Mesenchymal stem cell (in vitro differentiated cells and primary cell): Measurements from ENCODE around the gene CIDEA.

ENCODE experiments used
- DNase-seq: peaks from one replicate; pipeline ENCODE4 v3.0.0-alpha.2; 2013
- H2AFZ ChIP-seq: one replicate; pipeline ENCODE4 v1.6.1; 2013; ENCODE audit warnings: low read depth, mild to moderate bottlenecking, control low read depth, inconsistent platforms, low read length, moderate library complexity
- H2AK5ac ChIP-seq: 2 replicates; pipeline ENCODE4 v1.6.1; 2013; ENCODE audit warnings: low read length, moderate library complexity, mild to moderate bottlenecking, inconsistent platforms; ENCODE audit not compliant: severe bottlenecking
- H2BK120ac ChIP-seq: one replicate; pipeline ENCODE4 v1.6.1; 2013; ENCODE audit warnings: low read depth, mild to moderate bottlenecking, inconsistent platforms, low read length, moderate library complexity
- H2BK12ac ChIP-seq, 2 experiments: one replicate each; pipeline ENCODE4 v1.6.1; 2013; ENCODE audit warnings: inconsistent platforms in 2 of 2, low read length in 2 of 2, mild to moderate bottlenecking in 2 of 2, moderate library complexity in 2 of 2, control low read depth in 1 of 2
- H2BK15ac ChIP-seq: one replicate; pipeline ENCODE4 v1.6.1; 2013; ENCODE audit warnings: mild to moderate bottlenecking, low read depth, inconsistent platforms; ENCODE audit not compliant: poor library complexity, severe bottlenecking
- H2BK5ac ChIP-seq: 2 replicates; pipeline ENCODE4 v1.6.1; 2013; ENCODE audit warnings: low read depth, mild to moderate bottlenecking, low read length, control low read depth, inconsistent platforms; ENCODE audit not compliant: poor library complexity, severe bottlenecking
- H3K14ac ChIP-seq, 2 experiments: one replicate each; pipeline ENCODE4 v1.6.1; 2013; ENCODE audit warnings: inconsistent platforms in 2 of 2, low read length in 2 of 2, control low read depth in 1 of 2, mild to moderate bottlenecking in 1 of 2, moderate library complexity in 1 of 2
- H3K18ac ChIP-seq, 2 experiments: one replicate each; pipeline ENCODE4 v1.6.1; 2013; ENCODE audit warnings: inconsistent platforms in 2 of 2, low read length in 2 of 2, control low read depth in 1 of 2, low read depth in 1 of 2, mild to moderate bottlenecking in 1 of 2
- H3K23ac ChIP-seq, 2 experiments: one replicate each; pipeline ENCODE4 v1.6.1; 2013; ENCODE audit warnings: inconsistent platforms in 2 of 2, low read length in 2 of 2, mild to moderate bottlenecking in 2 of 2, moderate library complexity in 2 of 2, control low read depth in 1 of 2
- H3K27ac ChIP-seq: 2 replicates; pipeline ENCODE4 v1.5.1; 2013; ENCODE audit warnings: mild to moderate bottlenecking, moderate library complexity, low read length, control low read depth, inconsistent platforms; ENCODE audit not compliant: poor library complexity, severe bottlenecking
- H3K27me3 ChIP-seq, 2 experiments: 2 replicates each; pipeline versions ENCODE4 v1.6.1 to v1.7.0; 2013; ENCODE audit warnings: low read length in 2 of 2, mild to moderate bottlenecking in 2 of 2, moderate library complexity in 2 of 2, control low read depth in 1 of 2, inconsistent platforms in 1 of 2; ENCODE audit not compliant: control insufficient read depth in 1 of 2, insufficient read depth in 1 of 2
- H3K36me3 ChIP-seq, 2 experiments: 2 replicates each; pipeline versions ENCODE4 v1.6.1 to v1.7.0; 2013; ENCODE audit warnings: low read length in 2 of 2, control low read depth in 1 of 2, inconsistent platforms in 1 of 2, low read depth in 1 of 2, mild to moderate bottlenecking in 1 of 2; ENCODE audit not compliant: insufficient read depth in 2 of 2, control insufficient read depth in 1 of 2
- H3K4ac ChIP-seq, 2 experiments: one replicate each; pipeline ENCODE4 v1.6.1; 2013; ENCODE audit warnings: inconsistent platforms in 2 of 2, low read length in 2 of 2, mild to moderate bottlenecking in 2 of 2, moderate library complexity in 2 of 2, control low read depth in 1 of 2, low read depth in 1 of 2
- H3K4me1 ChIP-seq: 2 replicates; pipeline ENCODE4 v1.6.1; 2013; ENCODE audit warnings: low read depth, low read length, control low read depth; ENCODE audit not compliant: control insufficient read depth, insufficient read depth
- H3K4me2 ChIP-seq: 2 replicates; pipeline ENCODE4 v1.6.1; 2013; ENCODE audit warnings: low read length, mild to moderate bottlenecking, inconsistent platforms; ENCODE audit not compliant: poor library complexity, severe bottlenecking
- H3K4me3 ChIP-seq, 2 experiments: 2 replicates each; pipeline versions ENCODE4 v1.5.1 to v1.7.0; 2013; ENCODE audit warnings: low read length in 2 of 2, mild to moderate bottlenecking in 2 of 2, control low read depth in 1 of 2, low read depth in 1 of 2; ENCODE audit not compliant: insufficient read depth in 1 of 2
- H3K79me1 ChIP-seq: replicated peaks from 2 replicates; pipeline ENCODE4 v1.6.1; 2013; ENCODE audit warnings: mild to moderate bottlenecking, control low read depth, low read length, inconsistent platforms; ENCODE audit not compliant: poor library complexity, severe bottlenecking
- H3K9ac ChIP-seq: 2 replicates; pipeline ENCODE4 v1.7.0; 2013; ENCODE audit warnings: mild to moderate bottlenecking, low read length, moderate library complexity
- H3K9me3 ChIP-seq: 2 replicates; pipeline ENCODE4 v1.7.0; 2013; ENCODE audit warnings: mild to moderate bottlenecking, low read length; ENCODE audit not compliant: control insufficient read depth
- H4K8ac ChIP-seq: one replicate; pipeline ENCODE4 v1.6.1; 2013; ENCODE audit warnings: inconsistent platforms, mild to moderate bottlenecking, low read length, moderate library complexity
- H4K91ac ChIP-seq: one replicate; pipeline ENCODE4 v1.6.1; 2013; ENCODE audit warnings: mild to moderate bottlenecking, low read length, inconsistent platforms
- WGBS: methylation state at CpG from one replicate; pipeline ENCODE4 v1.1.7; 2013; ENCODE audit warnings: mixed read lengths; 5-methylcytosine and 5-hydroxymethylcytosine counted together

CIDEA gene

GRCh38 chr18:12308386-12309100 is 54.4 kb downstream of the CIDEA start:
- WGBS: under 1% methylated on average over 69 of the region's 81 CpGs
- H2BK12ac ChIP-seq: no peak overlapping the region
- peak overlapping the region; percentile 89 for H4K91ac ChIP-seq
- H3K27ac ChIP-seq: peak overlapping the region; percentile 80
- H3K79me1 ChIP-seq: peaks cover 6% of the 10 kb centered on the region
- peak overlapping the region; percentile 52 for H2BK15ac ChIP-seq
- H3K36me3 ChIP-seq: peaks cover 8 to 39% of the 10 kb centered on the region in 2 experiments
- peak overlapping the region; percentile 97 to 99 for H3K18ac ChIP-seq
- H2BK120ac ChIP-seq: peak overlapping the region; percentile 100
- peaks cover 11% of the 10 kb centered on the region for H3K9me3 ChIP-seq
- peak overlapping the region; percentile 73 for H3K4me2 ChIP-seq
- peak; percentile 92 for DNase-seq
- peak overlapping the region in 1 of 2 experiments; percentile 19 for H3K14ac ChIP-seq
- H3K4ac ChIP-seq: peak overlapping the region; percentile 91 to 94
- peak overlapping the region; percentile 82 to 93 for H3K4me3 ChIP-seq
- H2AFZ ChIP-seq: no peak overlapping the region
- peak overlapping the region in 1 of 2 experiments; percentile 97 for H3K23ac ChIP-seq
- H3K4me1 ChIP-seq: peaks cover 14% of the 10 kb centered on the region
- H4K8ac ChIP-seq: peak overlapping the region; percentile 92
- H3K27me3 ChIP-seq: no peaks in the 10 kb centered on the region
- peak overlapping the region; percentile 93 for H3K9ac ChIP-seq
- H2AK5ac ChIP-seq: no peak overlapping the region
- peak overlapping the region; percentile 96 for H2BK5ac ChIP-seq

- Histone ChIP-seq H2BK15ac (no peak overlapping the region), H3K27ac (peak overlapping the region; percentile 80), H4K8ac (no peak overlapping the region), H3K27me3 (no peaks in the 10 kb centered on the region), H3K18ac (no peak overlapping the region), H3K14ac (no peak overlapping the region), H4K91ac (no peak overlapping the region), H3K79me1 (peaks cover 6% of the 10 kb centered on the region), H3K4ac (no peak overlapping the region), H3K36me3 (peaks cover 11 to 51% of the 10 kb centered on the region in 2 experiments), H3K4me2 (peak overlapping the region; percentile 73), H3K9ac (peak overlapping the region; percentile 93), H2BK5ac (no peak overlapping the region), H3K23ac (no peak overlapping the region), H2BK120ac (no peak overlapping the region), H2AK5ac (no peak overlapping the region), H2AFZ (no peak overlapping the region), H3K9me3 (peaks cover 11% of the 10 kb centered on the region), H3K4me3 (peak overlapping the region in 1 of 2 experiments; percentile 82), H3K4me1 (peaks cover 14% of the 10 kb centered on the region), H2BK12ac (no peak overlapping the region)
- WGBS: 72% methylated on average over 6 of the region's 7 CpGs
- DNase-seq: peak; percentile 48
Measured at GRCh38 chr18:12309683-12310198, 55.6 kb downstream of the CIDEA start.

- Histone ChIP-seq H3K79me1 (peaks cover 5% of the 10 kb centered on the region), H4K8ac (no peak overlapping the region), H2AK5ac (no peak overlapping the region), H3K9me3 (peaks cover 11% of the 10 kb centered on the region), H2BK5ac (no peak overlapping the region), H2AFZ (no peak overlapping the region), H3K18ac (no peak overlapping the region), H3K4me1 (peaks cover 14% of the 10 kb centered on the region), H3K27ac (no peak overlapping the region), H3K27me3 (no peaks in the 10 kb centered on the region), H2BK120ac (peak overlapping the region; percentile 15), H3K4me3 (peak overlapping the region in 1 of 2 experiments; percentile 51), H4K91ac (no peak overlapping the region), H2BK15ac (no peak overlapping the region), H3K9ac (peak overlapping the region; percentile 29), H2BK12ac (no peak overlapping the region), H3K4ac (no peak overlapping the region), H3K36me3 (peaks cover 14 to 61% of the 10 kb centered on the region in 2 experiments), H3K4me2 (no peak overlapping the region), H3K23ac (no peak overlapping the region), H3K14ac (no peak overlapping the region)
- 99% methylated on average over 3 of the region's 6 CpGs for WGBS
- DNase-seq: no peak
Measured at GRCh38 chr18:12310762-12311161, 56.6 kb downstream of the CIDEA start.

GRCh38 chr18:12312976-12313375 is 58.8 kb downstream of the CIDEA start:
- H3K27ac ChIP-seq: no peak overlapping the region
- no peak for DNase-seq
- no peak overlapping the region for H4K8ac ChIP-seq
- H2BK120ac ChIP-seq: no peak overlapping the region
- H3K27me3 ChIP-seq: no peaks in the 10 kb centered on the region
- H3K14ac ChIP-seq: no peak overlapping the region
- peaks cover 7% of the 10 kb centered on the region for H3K4me1 ChIP-seq
- no peak overlapping the region for H3K4ac ChIP-seq
- H3K9ac ChIP-seq: peak overlapping the region; percentile 86
- peaks cover 11% of the 10 kb centered on the region for H3K9me3 ChIP-seq
- H3K79me1 ChIP-seq: no peaks in the 10 kb centered on the region
- no peak overlapping the region for H4K91ac ChIP-seq
- no peak overlapping the region for H2BK15ac ChIP-seq
- peaks cover 27 to 80% of the 10 kb centered on the region in 2 experiments for H3K36me3 ChIP-seq
- no peak overlapping the region for H3K4me3 ChIP-seq
- no peak overlapping the region for H2AK5ac ChIP-seq
- no peak overlapping the region for H3K18ac ChIP-seq
- H2AFZ ChIP-seq: no peak overlapping the region
- H2BK12ac ChIP-seq: no peak overlapping the region
- H3K23ac ChIP-seq: no peak overlapping the region
- H3K4me2 ChIP-seq: no peak overlapping the region
- H2BK5ac ChIP-seq: no peak overlapping the region
